Stimulated activated effector memory CD8-positive, alpha-beta T cell treated with anti-CD3 and anti-CD28 coated beads, Interleukin-12 subunit alpha, Interleukin-12 subunit beta, amount 100 ng/mL, for 72 hours (primary cell): Measurements from ENCODE around the gene ARTN.
A peak's percentile ranks its signal among the peaks of the same experiment; 100 is the strongest.

Experiments
- ATAC-seq: fragments of 150-1000 bp; cut with Tn5 transposase; 2 replicates; pipeline ENCODE4 v1.10.0; 2021
- DNase-seq, 2 donors: peaks; one replicate each; pipeline ENCODE4 v3.0.0; 2021 to 2022; ENCODE audit warnings: low spot score in 2 of 2
- H3K27ac Mint-ChIP-seq: one replicate; pipeline ENCODE4 v1.8.0; 2022; ENCODE audit warnings: mild to moderate bottlenecking, mixed read lengths
- H3K36me3 Mint-ChIP-seq: one replicate; pipeline ENCODE4 v1.8.0; 2022; ENCODE audit warnings: mild to moderate bottlenecking, mixed read lengths
- H3K4me1 Mint-ChIP-seq: one replicate; pipeline ENCODE4 v1.8.0; 2022; ENCODE audit warnings: mixed read lengths
- H3K4me3 Mint-ChIP-seq: one replicate; pipeline ENCODE4 v1.8.0; 2022; ENCODE audit warnings: mild to moderate bottlenecking, mixed read lengths
- H3K9me3 Mint-ChIP-seq: one replicate; pipeline ENCODE4 v1.8.0; 2022; ENCODE audit warnings: mixed read lengths

The ARTN gene, protein sequence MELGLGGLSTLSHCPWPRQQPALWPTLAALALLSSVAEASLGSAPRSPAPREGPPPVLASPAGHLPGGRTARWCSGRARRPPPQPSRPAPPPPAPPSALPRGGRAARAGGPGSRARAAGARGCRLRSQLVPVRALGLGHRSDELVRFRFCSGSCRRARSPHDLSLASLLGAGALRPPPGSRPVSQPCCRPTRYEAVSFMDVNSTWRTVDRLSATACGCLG

DNA sequence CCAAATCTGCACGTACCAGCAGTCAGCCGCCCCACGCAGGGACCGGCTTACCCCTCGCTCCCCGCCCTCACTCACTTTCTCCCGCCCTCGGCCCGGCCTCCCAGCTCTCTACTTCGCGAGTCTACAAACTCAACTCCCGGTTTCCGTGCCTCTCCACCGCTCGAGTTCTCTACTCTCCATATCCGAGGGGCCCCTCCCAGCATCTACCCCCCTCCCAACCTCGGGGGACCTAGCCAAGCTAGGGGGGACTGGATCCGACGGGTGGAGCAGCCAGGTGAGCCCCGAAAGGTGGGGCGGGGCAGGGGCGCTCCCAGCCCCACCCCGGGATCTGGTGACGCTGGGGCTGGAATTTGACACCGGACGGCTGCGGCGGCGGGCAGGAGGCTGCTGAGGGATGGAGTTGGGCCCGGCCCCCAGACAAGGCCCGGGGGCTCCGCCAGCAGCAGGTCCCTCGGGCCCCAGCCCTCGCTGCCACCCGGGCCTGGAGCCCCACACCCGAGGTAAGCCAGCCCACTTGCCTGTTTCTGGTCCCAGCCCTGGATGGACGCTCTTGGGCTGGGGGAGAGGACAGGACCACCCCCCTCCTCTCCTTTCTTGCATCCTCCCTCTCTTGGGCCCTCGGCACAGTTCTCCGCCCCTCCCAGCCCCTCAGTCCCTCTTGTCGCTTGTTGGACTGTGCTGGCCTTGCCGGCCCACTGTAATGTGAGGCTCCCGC, at the start of gene ARTN:
TSS of gene ARTN (plus strand) at position 416 of the 715 bp plus-strand sequence. CDS start 1,856 bp downstream, outside the sequence.
- no peaks in the 10 kb centered on the region for H3K9me3 Mint-ChIP-seq
- peak within 1 kb of the TSS; percentile 43 for H3K27ac Mint-ChIP-seq
- ATAC-seq (no peak), DNase-seq (no peak)
- peaks cover 9% of the 10 kb centered on the region for H3K36me3 Mint-ChIP-seq
- H3K4me1 Mint-ChIP-seq = peaks cover 24% of the 10 kb centered on the region
- H3K4me3 Mint-ChIP-seq = peak within 1 kb of the TSS; percentile 2

DNA sequence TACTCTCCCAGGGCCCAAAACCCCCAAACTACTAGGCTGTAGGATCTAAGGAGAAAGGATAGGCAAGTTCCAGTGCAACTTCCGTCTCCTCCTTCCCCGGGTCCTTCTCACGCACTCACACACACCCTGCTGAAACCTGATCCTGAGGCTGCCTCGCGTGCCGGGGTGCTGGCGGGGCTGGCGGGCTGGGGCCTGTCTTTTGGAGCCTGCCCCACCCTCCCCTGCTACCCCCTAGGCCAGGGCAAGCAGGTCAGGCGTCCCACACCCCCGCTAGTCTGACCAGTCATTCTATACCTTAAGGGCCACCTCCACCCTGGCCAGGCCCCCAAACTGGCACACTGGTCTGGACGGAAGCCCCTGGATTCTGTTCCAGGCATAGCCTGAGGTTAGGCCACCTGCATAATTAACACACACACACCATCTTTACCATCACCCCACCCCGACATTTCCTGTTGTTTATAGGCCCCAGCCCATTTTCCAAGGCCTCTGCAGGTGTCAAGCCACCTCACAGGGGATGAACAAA, 48.3 kb upstream of the ARTN start:
- DNase-seq = no peak
- Mint-ChIP-seq H3K36me3 (no peaks in the 10 kb centered on the region), H3K4me1 (no peaks in the 10 kb centered on the region), H3K9me3 (no peaks in the 10 kb centered on the region), H3K4me3 (no peak overlapping the region), H3K27ac (peak overlapping the region; percentile 44)
- ATAC-seq = no peak

DNA sequence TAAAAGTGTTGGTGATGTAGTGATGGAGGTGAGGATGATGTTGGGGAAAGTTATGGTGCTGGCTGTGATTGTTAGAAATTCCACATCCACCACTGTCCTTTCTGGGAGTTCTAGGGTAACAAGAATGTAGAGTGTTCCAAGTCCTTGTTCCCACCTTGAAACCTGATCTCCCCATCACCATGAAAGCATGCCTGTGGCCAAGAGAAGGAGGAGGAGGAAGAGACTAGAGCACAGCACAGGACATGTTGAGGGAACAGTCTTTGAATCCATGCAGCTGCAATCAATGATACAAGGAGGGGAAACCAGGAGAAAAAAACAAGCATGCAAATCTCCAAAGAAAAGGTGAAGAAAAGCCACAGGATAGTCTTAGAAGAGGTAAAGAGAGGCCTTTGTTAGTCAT, 45.9 kb upstream of the ARTN start:
- H3K4me3 Mint-ChIP-seq = no peak overlapping the region
- DNase-seq (no peak), ATAC-seq (no peak)
- no peaks in the 10 kb centered on the region for H3K36me3 Mint-ChIP-seq
- no peak overlapping the region for H3K27ac Mint-ChIP-seq
- H3K9me3 Mint-ChIP-seq = no peaks in the 10 kb centered on the region
- no peaks in the 10 kb centered on the region for H3K4me1 Mint-ChIP-seq

DNA sequence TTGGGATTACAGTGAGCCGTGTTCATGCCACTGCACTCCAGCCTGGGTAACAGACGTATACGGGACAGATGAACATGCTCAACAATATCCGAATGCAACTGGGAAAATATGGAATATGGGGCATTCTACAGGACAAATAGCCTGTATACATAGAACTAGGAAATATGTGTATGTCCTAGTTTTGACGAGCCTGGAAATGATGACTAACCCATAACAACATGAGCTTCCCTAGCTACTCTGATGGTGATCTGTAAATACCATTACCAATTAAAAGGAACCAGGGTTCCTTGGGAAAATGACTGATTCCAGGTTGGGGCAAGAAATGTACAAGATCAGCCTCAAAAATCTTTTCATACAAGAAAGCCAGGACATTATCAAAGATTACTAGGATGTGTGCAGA, 42.8 kb upstream of the ARTN start:
- H3K36me3 Mint-ChIP-seq = peaks cover 6% of the 10 kb centered on the region
- no peak overlapping the region for H3K4me3 Mint-ChIP-seq
- ATAC-seq (no peak), DNase-seq (no peak)
- no peaks in the 10 kb centered on the region for H3K4me1 Mint-ChIP-seq
- no peak overlapping the region for H3K27ac Mint-ChIP-seq
- no peaks in the 10 kb centered on the region for H3K9me3 Mint-ChIP-seq

DNA sequence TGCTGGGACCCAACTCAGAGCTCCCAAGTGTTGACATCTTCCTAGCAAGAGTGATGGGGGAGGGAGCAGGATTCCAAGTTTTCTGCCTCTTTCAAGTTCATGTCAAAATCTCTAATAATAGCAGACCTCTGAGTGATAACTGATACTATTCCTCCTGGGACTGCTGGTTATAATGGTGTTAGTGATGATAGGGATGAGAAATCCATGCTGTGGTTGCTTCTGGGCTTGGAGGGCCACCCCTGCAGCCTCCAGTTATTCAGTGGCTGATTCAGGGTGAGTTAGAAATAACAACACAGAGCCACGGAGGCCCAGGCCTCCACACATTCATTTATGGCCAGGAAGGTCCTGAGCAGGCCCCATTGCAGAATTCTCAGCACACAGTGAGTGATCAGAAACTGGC, 40.6 kb upstream of the ARTN start:
- Mint-ChIP-seq H3K4me1 (no peaks in the 10 kb centered on the region), H3K36me3 (peaks cover 6% of the 10 kb centered on the region), H3K4me3 (no peak overlapping the region), H3K9me3 (no peaks in the 10 kb centered on the region), H3K27ac (no peak overlapping the region)
- no peak for ATAC-seq
- no peak for DNase-seq

DNA sequence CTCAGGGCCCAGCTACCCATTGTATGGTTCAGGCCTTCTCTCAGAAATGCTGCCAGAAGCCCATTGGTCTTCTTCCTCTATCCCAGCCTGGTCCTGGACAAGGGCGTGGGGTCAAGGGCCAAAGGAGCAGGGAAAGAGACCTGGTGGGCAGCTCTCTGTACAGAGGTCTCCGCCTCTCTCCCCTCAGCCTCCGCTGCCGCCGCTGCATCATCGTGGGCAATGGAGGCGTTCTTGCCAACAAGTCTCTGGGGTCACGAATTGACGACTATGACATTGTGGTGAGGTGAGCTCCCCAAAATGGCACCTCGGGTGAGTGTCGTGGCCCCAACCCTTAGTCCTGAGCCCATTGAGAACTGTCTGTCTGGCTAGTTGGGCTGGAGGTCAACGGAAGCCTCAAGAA, 34.6 kb upstream of the ARTN start:
- ATAC-seq = no peak
- Mint-ChIP-seq H3K27ac (no peak overlapping the region), H3K9me3 (no peaks in the 10 kb centered on the region), H3K36me3 (peaks cover 16% of the 10 kb centered on the region), H3K4me3 (no peak overlapping the region), H3K4me1 (peaks cover 9% of the 10 kb centered on the region)
- DNase-seq = no peak

DNA sequence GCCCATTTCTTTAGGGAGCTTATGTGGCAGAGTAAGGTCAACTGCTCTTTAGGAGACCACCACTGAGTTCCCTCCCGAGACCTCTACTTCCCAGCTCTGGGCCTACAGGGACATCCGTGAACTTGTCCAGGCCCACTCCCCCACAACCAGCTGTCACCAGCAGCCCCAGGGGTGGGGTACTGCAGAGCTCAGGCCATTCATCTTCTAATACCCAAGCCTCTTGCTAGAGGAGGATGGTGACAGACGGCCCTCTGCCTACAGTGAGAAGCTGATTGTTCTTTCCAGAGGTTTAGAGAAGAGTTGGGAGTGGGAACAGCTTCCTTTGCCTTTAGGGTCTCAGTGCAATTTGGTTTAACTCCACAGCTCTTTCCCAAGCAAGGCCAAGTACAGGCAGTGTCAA, 33.2 kb upstream of the ARTN start:
- ATAC-seq (no peak), DNase-seq (no peak)
- no peaks in the 10 kb centered on the region for H3K9me3 Mint-ChIP-seq
- peaks cover 16% of the 10 kb centered on the region for H3K36me3 Mint-ChIP-seq
- peak overlapping the region; percentile 63 for H3K27ac Mint-ChIP-seq
- H3K4me1 Mint-ChIP-seq = peaks cover 9% of the 10 kb centered on the region
- no peak overlapping the region for H3K4me3 Mint-ChIP-seq

GRCh38 chr1:43901196-43901961, 32.2 kb upstream of the ARTN start:
- peak overlapping the region; percentile 63 for H3K27ac Mint-ChIP-seq

GRCh38 chr1:43902058-43902831, 31.4 kb upstream of the ARTN start:
- H3K27ac Mint-ChIP-seq = peak overlapping the region; percentile 63
- peaks cover 16% of the 10 kb centered on the region for H3K36me3 Mint-ChIP-seq
- peaks cover 15% of the 10 kb centered on the region for H3K4me1 Mint-ChIP-seq
- H3K4me3 Mint-ChIP-seq = peak overlapping the region; percentile 33
- H3K9me3 Mint-ChIP-seq = no peaks in the 10 kb centered on the region
- ATAC-seq (peak; percentile 28), DNase-seq (no peak)

More at GRCh38 chr1:43901196-43901961, 32.2 kb upstream of the ARTN start:
- H3K36me3 Mint-ChIP-seq = peaks cover 16% of the 10 kb centered on the region
- ATAC-seq = no peak
- DNase-seq = no peak
- no peaks in the 10 kb centered on the region for H3K9me3 Mint-ChIP-seq
- H3K4me1 Mint-ChIP-seq = peaks cover 11% of the 10 kb centered on the region
- peak overlapping the region; percentile 33 for H3K4me3 Mint-ChIP-seq

- DNase-seq = no peak
These were observed 28.7 kb upstream of the ARTN start for GRCh38 chr1:43904660-43905551.

DNA sequence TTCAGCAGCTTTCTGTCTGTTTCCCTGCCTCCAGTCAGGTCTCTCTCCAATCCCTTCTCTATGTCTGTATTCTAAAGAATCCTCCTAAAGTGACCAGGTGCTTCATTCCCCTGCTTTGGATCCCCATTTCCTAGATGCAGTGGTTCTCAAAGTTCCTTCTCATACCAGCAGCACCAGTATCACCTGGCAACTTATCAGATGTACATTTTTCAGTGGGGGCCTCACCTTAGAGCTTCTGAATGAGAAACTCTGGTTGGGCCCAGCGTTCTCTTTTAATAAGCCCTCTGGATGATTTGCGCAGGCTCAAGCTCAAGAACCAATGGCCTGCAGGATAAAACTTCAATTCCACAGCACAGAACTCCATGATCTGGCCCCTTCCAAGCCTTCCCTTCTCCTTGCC, 25.4 kb upstream of the ARTN start:
- Mint-ChIP-seq H3K4me1 (peaks cover 6% of the 10 kb centered on the region), H3K27ac (no peak overlapping the region), H3K36me3 (peaks cover 18% of the 10 kb centered on the region), H3K4me3 (no peak overlapping the region), H3K9me3 (no peaks in the 10 kb centered on the region)
- no peak for ATAC-seq
- DNase-seq = no peak

More at GRCh38 chr1:43904660-43905551, 28.7 kb upstream of the ARTN start:
- Mint-ChIP-seq H3K4me3 (no peak overlapping the region), H3K27ac (peak overlapping the region; percentile 8), H3K36me3 (peaks cover 15% of the 10 kb centered on the region), H3K9me3 (no peaks in the 10 kb centered on the region), H3K4me1 (peaks cover 15% of the 10 kb centered on the region)
- ATAC-seq = no peak

GRCh38 chr1:43908858-43909257, 24.7 kb upstream of the ARTN start:
- DNase-seq (no peak), ATAC-seq (no peak)
- H3K4me3 Mint-ChIP-seq = no peak overlapping the region
- H3K27ac Mint-ChIP-seq = no peak overlapping the region
- no peaks in the 10 kb centered on the region for H3K9me3 Mint-ChIP-seq
- H3K4me1 Mint-ChIP-seq = peaks cover 6% of the 10 kb centered on the region
- peaks cover 18% of the 10 kb centered on the region for H3K36me3 Mint-ChIP-seq

GRCh38 chr1:43910343-43910742, 23.3 kb upstream of the ARTN start:
- Mint-ChIP-seq H3K4me3 (no peak overlapping the region), H3K27ac (no peak overlapping the region), H3K4me1 (peaks cover 6% of the 10 kb centered on the region), H3K9me3 (no peaks in the 10 kb centered on the region), H3K36me3 (peaks cover 12% of the 10 kb centered on the region)
- no peak for DNase-seq
- no peak for ATAC-seq

- ATAC-seq (no peak), DNase-seq (no peak)
- Mint-ChIP-seq H3K27ac (no peak overlapping the region), H3K4me1 (no peaks in the 10 kb centered on the region), H3K36me3 (peaks cover 12% of the 10 kb centered on the region), H3K4me3 (no peak overlapping the region), H3K9me3 (no peaks in the 10 kb centered on the region)
These were observed 21.0 kb upstream of the ARTN start for GRCh38 chr1:43912607-43913006.
